Heart left ventricle (tissue), 13 donors: Measurements from ENCODE around the gene TMBIM4.

ENCODE experiments used
- CTCF ChIP-seq, 12 donors: fragments of 200-600 bp; sonication (generic) in 4 of 12; IDR thresholded peaks; one replicate each; pipeline versions ENCODE4 v1.5.0 to v1.8.0; 2018 to 2022; ENCODE audit warnings: antibody characterized with exemption in 12 of 12, mild to moderate bottlenecking in 5 of 12
- POLR2A ChIP-seq, 2 donors: fragments of 450-650 bp; IDR thresholded peaks; one replicate each; pipeline ENCODE4 v1.6.1; 2017; ENCODE audit warnings: antibody characterized with exemption in 2 of 2, mild to moderate bottlenecking in 2 of 2, moderate library complexity in 2 of 2
- donor health status: ischemic (EF 13 %, LVEDD 7.1; RV severe dilation, severe dysfunction).
- donor health status: DM: no; HTN: yes; CAD: no.
- donor health status: DM: no; HTN: no; CAD: no.
- donor health status: ischemic (EF 25% LVEDD 6.9; RV normal size, moderate dysfunction).
- donor health status: ischemic (EF 25% LVEDD 5.7; RV mildly dilated, moderate dysfunction).
- donor health status: ischemic (EF 35%, LVEDD 5.7; RV mildly dilated, moderate dysfunction).
- donor health status: nonischemic (EF 11% LVEDD 7.7; RV severe dilation, severe dysfunction).
- donor health status: DM: yes; HTN: yes; CAD: no.
- donor health status: PGD.
- donor health status: ischemic (EF 29% LVEDD 5.4; RV normal size, mild dysfunction).
- donor health status: nonischemic (EF 23%, LVEDD 6.1; RV moderate dilation, normal function).

- TF ChIP-seq CTCF (IDR thresholded peaks at IDR 0.05) (no peak), POLR2A (IDR thresholded peaks at IDR 0.05) (no peak)
Observed at GRCh38 chr12:66154776-66155175, 15.0 kb downstream of the TMBIM4 start.
